ENCODE results near the gene PSG7.
"Not testable (repeated sequence)": the region's sequence is repeated elsewhere in the genome, so short reads cannot be mapped to it uniquely, and the experiment has no call there.

PSG7 gene

GRCh38 chr19:42930214-42930613 lies 6.8 kb downstream of the PSG7 start:
- not testable (repeated sequence) for H3K36me3 Mint-ChIP-seq (ENCODE audit: insufficient read depth); H3K27ac Mint-ChIP-seq (ENCODE audit: low read depth); DNase-seq (ENCODE audit: low spot score in 2 of 2); H3K9me3 Mint-ChIP-seq; H3K4me1 Mint-ChIP-seq; ATAC-seq (replicated peaks; ENCODE audit: extremely low read depth, poor library complexity, severe bottlenecking); H3K4me3 Mint-ChIP-seq
- peaks cover 36% of the 10 kb centered on the region for H3K27me3 Mint-ChIP-seq

DNA sequence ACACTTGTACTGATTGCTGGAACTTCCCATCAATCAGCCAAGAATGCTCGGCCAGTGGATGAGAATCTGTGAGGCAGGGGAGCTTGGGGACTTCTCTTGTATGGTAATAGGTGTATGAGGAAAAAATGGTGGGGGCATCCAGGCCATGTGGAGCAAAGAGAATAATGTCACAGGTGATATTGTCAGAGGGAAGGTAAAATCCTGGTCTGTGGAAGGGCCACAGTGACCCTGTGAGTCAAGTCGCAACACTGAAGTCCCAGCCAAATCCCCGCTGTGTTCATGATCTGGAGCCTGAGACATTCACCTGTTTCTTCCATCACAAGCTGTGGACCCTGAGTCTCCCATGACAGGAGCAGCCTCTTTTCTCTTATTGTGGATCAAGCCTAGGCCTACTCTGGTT lies 8.1 kb downstream of the PSG7 start:
- Mint-ChIP-seq H3K27ac (ENCODE audit: low read depth) (no peak overlapping the region), H3K36me3 (ENCODE audit: insufficient read depth) (no peaks in the 10 kb centered on the region)
- no peak for ATAC-seq (replicated peaks; ENCODE audit: extremely low read depth, poor library complexity, severe bottlenecking)

GRCh38 chr19:42926781-42927180 lies 10.2 kb downstream of the PSG7 start:
- Mint-ChIP-seq H3K9me3 (no peaks in the 10 kb centered on the region), H3K4me3 (no peak overlapping the region), H3K27ac (ENCODE audit: low read depth) (no peak overlapping the region), H3K36me3 (ENCODE audit: insufficient read depth) (no peaks in the 10 kb centered on the region), H3K4me1 (no peaks in the 10 kb centered on the region), H3K27me3 (peaks cover 49% of the 10 kb centered on the region)
- no peak for DNase-seq (ENCODE audit: low spot score in 2 of 2)
- ATAC-seq (replicated peaks; ENCODE audit: extremely low read depth, poor library complexity, severe bottlenecking) = no peak

More for the DNA sequence above, 8.1 kb downstream of the PSG7 start:
- DNase-seq (ENCODE audit: low spot score in 2 of 2) = no peak
- Mint-ChIP-seq H3K9me3 (no peaks in the 10 kb centered on the region), H3K4me3 (no peak overlapping the region), H3K27me3 (peaks cover 36% of the 10 kb centered on the region), H3K4me1 (no peaks in the 10 kb centered on the region)

GRCh38 chr19:42923106-42923505 lies 13.9 kb downstream of the PSG7 start:
- not testable (repeated sequence) for H3K4me3 Mint-ChIP-seq; DNase-seq (ENCODE audit: low spot score in 2 of 2); ATAC-seq (replicated peaks; ENCODE audit: extremely low read depth, poor library complexity, severe bottlenecking); H3K9me3 Mint-ChIP-seq; H3K4me1 Mint-ChIP-seq; H3K27ac Mint-ChIP-seq (ENCODE audit: low read depth); H3K36me3 Mint-ChIP-seq (ENCODE audit: insufficient read depth)
- H3K27me3 Mint-ChIP-seq = peaks cover 65% of the 10 kb centered on the region

- H3K4me1 Mint-ChIP-seq; H3K27ac Mint-ChIP-seq (ENCODE audit: low read depth); H3K36me3 Mint-ChIP-seq (ENCODE audit: insufficient read depth); H3K9me3 Mint-ChIP-seq; H3K4me3 Mint-ChIP-seq; ATAC-seq (replicated peaks; ENCODE audit: extremely low read depth, poor library complexity, severe bottlenecking); DNase-seq (ENCODE audit: low spot score in 2 of 2): not testable (repeated sequence)
- peaks cover 50% of the 10 kb centered on the region for H3K27me3 Mint-ChIP-seq
Observed at GRCh38 chr19:42920971-42921370, 16.0 kb downstream of the PSG7 start.

- H3K9me3 Mint-ChIP-seq = no peaks in the 10 kb centered on the region
- no peak overlapping the region for H3K4me3 Mint-ChIP-seq
- no peaks in the 10 kb centered on the region for H3K4me1 Mint-ChIP-seq
- H3K27me3 Mint-ChIP-seq = peaks cover 45% of the 10 kb centered on the region
- no peak overlapping the region for H3K27ac Mint-ChIP-seq (ENCODE audit: low read depth)
- H3K36me3 Mint-ChIP-seq (ENCODE audit: insufficient read depth) = peaks cover 2% of the 10 kb centered on the region
- DNase-seq (ENCODE audit: low spot score in 2 of 2) = no peak
- ATAC-seq (replicated peaks; ENCODE audit: extremely low read depth, poor library complexity, severe bottlenecking) = no peak
Observed at GRCh38 chr19:42919757-42920079, 17.3 kb downstream of the PSG7 start.

- H3K27me3 Mint-ChIP-seq = peaks cover 45% of the 10 kb centered on the region
- not testable (repeated sequence) for H3K36me3 Mint-ChIP-seq (ENCODE audit: insufficient read depth); H3K4me1 Mint-ChIP-seq; H3K4me3 Mint-ChIP-seq; DNase-seq (ENCODE audit: low spot score in 2 of 2); H3K27ac Mint-ChIP-seq (ENCODE audit: low read depth); H3K9me3 Mint-ChIP-seq; ATAC-seq (replicated peaks; ENCODE audit: extremely low read depth, poor library complexity, severe bottlenecking)
Observed at GRCh38 chr19:42919070-42919756, 17.8 kb downstream of the PSG7 start.

GRCh38 chr19:42918377-42919069 lies 18.5 kb downstream of the PSG7 start:
- not testable (repeated sequence) for H3K9me3 Mint-ChIP-seq; H3K27ac Mint-ChIP-seq (ENCODE audit: low read depth); DNase-seq (ENCODE audit: low spot score in 2 of 2); H3K4me1 Mint-ChIP-seq; H3K4me3 Mint-ChIP-seq; H3K36me3 Mint-ChIP-seq (ENCODE audit: insufficient read depth); ATAC-seq (replicated peaks; ENCODE audit: extremely low read depth, poor library complexity, severe bottlenecking)
- H3K27me3 Mint-ChIP-seq = peaks cover 45% of the 10 kb centered on the region

- not testable (repeated sequence) for H3K9me3 Mint-ChIP-seq; H3K27ac Mint-ChIP-seq (ENCODE audit: low read depth); H3K4me3 Mint-ChIP-seq; DNase-seq (ENCODE audit: low spot score in 2 of 2); H3K36me3 Mint-ChIP-seq (ENCODE audit: insufficient read depth); H3K4me1 Mint-ChIP-seq; ATAC-seq (replicated peaks; ENCODE audit: extremely low read depth, poor library complexity, severe bottlenecking)
- H3K27me3 Mint-ChIP-seq = peaks cover 40% of the 10 kb centered on the region
Observed at GRCh38 chr19:42917634-42918033, 19.4 kb downstream of the PSG7 start, which contains the start of gene PSG6. Gene PSG6, minus strand, starts transcription at chr19:42917894. Its CDS starts 102 bp downstream, at chr19:42917792.

GRCh38 chr19:42916931-42917330 lies 20.1 kb downstream of the PSG7 start:
- H3K27ac Mint-ChIP-seq (ENCODE audit: low read depth); H3K36me3 Mint-ChIP-seq (ENCODE audit: insufficient read depth); ATAC-seq (replicated peaks; ENCODE audit: extremely low read depth, poor library complexity, severe bottlenecking); DNase-seq (ENCODE audit: low spot score in 2 of 2); H3K9me3 Mint-ChIP-seq; H3K4me3 Mint-ChIP-seq; H3K4me1 Mint-ChIP-seq: not testable (repeated sequence)
- H3K27me3 Mint-ChIP-seq = peaks cover 33% of the 10 kb centered on the region

- H3K4me3 Mint-ChIP-seq; H3K4me1 Mint-ChIP-seq; DNase-seq (ENCODE audit: low spot score in 2 of 2): not testable (repeated sequence)
Observed at GRCh38 chr19:42913516-42913915, 23.5 kb downstream of the PSG7 start.

GRCh38 chr19:42912941-42913340 lies 24.1 kb downstream of the PSG7 start:
- not testable (repeated sequence) for H3K4me3 Mint-ChIP-seq; H3K36me3 Mint-ChIP-seq (ENCODE audit: insufficient read depth); H3K9me3 Mint-ChIP-seq; ATAC-seq (replicated peaks; ENCODE audit: extremely low read depth, poor library complexity, severe bottlenecking); H3K27ac Mint-ChIP-seq (ENCODE audit: low read depth); H3K4me1 Mint-ChIP-seq; DNase-seq (ENCODE audit: low spot score in 2 of 2)
- H3K27me3 Mint-ChIP-seq = peaks cover 27% of the 10 kb centered on the region

More at GRCh38 chr19:42913516-42913915, 23.5 kb downstream of the PSG7 start:
- H3K36me3 Mint-ChIP-seq (ENCODE audit: insufficient read depth); H3K9me3 Mint-ChIP-seq; ATAC-seq (replicated peaks; ENCODE audit: extremely low read depth, poor library complexity, severe bottlenecking); H3K27ac Mint-ChIP-seq (ENCODE audit: low read depth): not testable (repeated sequence)
- peaks cover 27% of the 10 kb centered on the region for H3K27me3 Mint-ChIP-seq

GRCh38 chr19:42911731-42912130 lies 25.3 kb downstream of the PSG7 start:
- not testable (repeated sequence) for H3K4me1 Mint-ChIP-seq; ATAC-seq (replicated peaks; ENCODE audit: extremely low read depth, poor library complexity, severe bottlenecking); DNase-seq (ENCODE audit: low spot score in 2 of 2); H3K27ac Mint-ChIP-seq (ENCODE audit: low read depth); H3K9me3 Mint-ChIP-seq; H3K4me3 Mint-ChIP-seq; H3K36me3 Mint-ChIP-seq (ENCODE audit: insufficient read depth)
- peaks cover 36% of the 10 kb centered on the region for H3K27me3 Mint-ChIP-seq

All from central memory CD8-positive, alpha-beta T cell (primary cell).